OCI-LY7 (cell line): ENCODE data around the gene IQCE.

ENCODE experiments used
- CTCF ChIP-seq: fragments of 200-600 bp; sonication (generic); conservative IDR thresholded peaks from 2 replicates; pipeline ENCODE4 v1.5.1; 2014; ENCODE audit warnings: mild to moderate bottlenecking, antibody characterized with exemption, low read length, moderate library complexity, mixed read lengths
- EZH2phosphoT487 ChIP-seq: fragments of 200-600 bp; sonication (generic); IDR thresholded peaks from 2 replicates; pipeline ENCODE4 v1.6.1; 2018; ENCODE audit warnings: low read depth, borderline replicate concordance, mild to moderate bottlenecking, mixed run types, antibody characterized with exemption, low read length, moderate library complexity, mixed read lengths

- no peak for TF ChIP-seq CTCF
- TF ChIP-seq EZH2phosphoT487 = no peak
Measured at GRCh38 chr7:2613098-2613930, 54.5 kb downstream of the IQCE start.
